HG03565 (cell line): ENCODE results near the gene SSNA1.
A peak's percentile ranks its signal among the peaks of the same experiment; 100 is the strongest.

Experiments
- ATAC-seq: cut with Tn5 transposase; IDR thresholded peaks from one replicate; pipeline ENCODE4 v1.9.1; 2021; ENCODE audit warnings: mild to moderate bottlenecking, moderate library complexity; ENCODE audit not compliant: unreplicated experiment

The SSNA1 gene

GRCh38 chr9:137188490-137189296 is at the start of gene SSNA1, which contains the start of gene ANAPC2:
SSNA1 (plus strand) TSS chr9:137188676; CDS start chr9:137188727, 51 bp downstream.
ANAPC2 (minus strand) TSS chr9:137188560; CDS start chr9:137188532, 28 bp downstream.
- peak; percentile 82 for ATAC-seq

GRCh38 chr9:137138722-137139467 is 49.6 kb upstream of the SSNA1 start, which contains the start of gene GRIN1:
GRIN1 (plus strand) TSS chr9:137139154; CDS start chr9:137139487, 333 bp downstream.
- no peak for ATAC-seq

- ATAC-seq, result no peak
Observed at GRCh38 chr9:137139468-137140150, 48.9 kb upstream of the SSNA1 start.

- no peak for ATAC-seq
Observed at GRCh38 chr9:137140151-137141012, 48.1 kb upstream of the SSNA1 start.

GRCh38 chr9:137141050-137141810 is 47.2 kb upstream of the SSNA1 start:
- no peak for ATAC-seq

GRCh38 chr9:137141976-137142936 is 46.2 kb upstream of the SSNA1 start:
- ATAC-seq, result no peak

GRCh38 chr9:137143459-137143858 is 45.0 kb upstream of the SSNA1 start:
- ATAC-seq, result no peak

GRCh38 chr9:137145731-137146526 is 42.5 kb upstream of the SSNA1 start:
- no peak for ATAC-seq

- ATAC-seq, result no peak
Observed at GRCh38 chr9:137146527-137146918, 42.0 kb upstream of the SSNA1 start.

- no peak for ATAC-seq
Observed at GRCh38 chr9:137147091-137147792, 41.2 kb upstream of the SSNA1 start.

- ATAC-seq, result no peak
Observed at GRCh38 chr9:137147793-137148160, 40.7 kb upstream of the SSNA1 start.

- no peak for ATAC-seq
Observed at GRCh38 chr9:137148242-137148641, 40.2 kb upstream of the SSNA1 start.

GRCh38 chr9:137148661-137149060 is 39.8 kb upstream of the SSNA1 start:
- no peak for ATAC-seq

GRCh38 chr9:137149363-137149762 is 39.1 kb upstream of the SSNA1 start:
- ATAC-seq, result no peak

GRCh38 chr9:137149942-137150616 is 38.4 kb upstream of the SSNA1 start:
- ATAC-seq, result no peak

- peak; percentile 29 for ATAC-seq
Observed at GRCh38 chr9:137150617-137151457, 37.6 kb upstream of the SSNA1 start.
